Measurements from ENCODE around the gene PCDH12.

GRCh38 chr5:141919218-141920119 is 38.5 kb downstream of the PCDH12 start:
- no peak for TF ChIP-seq CTCF (IDR thresholded peaks at IDR 0.05)
- TF ChIP-seq POLR2A (IDR thresholded peaks at IDR 0.05): no peak

All from heart left ventricle (tissue), 13 donors.